Measurements from ENCODE around the gene EFCAB10. TPM values are rescaled to one million over a fixed set of nuclear protein-coding genes. Genes with fewer than 3 reads are reported as not detected.
"Not testable (repeated sequence)": the region's sequence is repeated elsewhere in the genome, so short reads cannot be mapped to it uniquely, and the experiment has no call there.

EFCAB10 gene
- total RNA-seq, 1 experiment from 2014 or later, result not detected

GRCh38 chr7:105532709-105533460, 48.4 kb downstream of the EFCAB10 start:
- TSS peak; percentile 70 for BruUV-seq (replicated peaks)
- CTCF ChIA-PET, result interaction anchor here (0.5 to 1.8 kb wide), 2 partner anchors 56 to 286 kb away, joined by 3 to 7 read pairs; no protein-coding TSS in a partner anchor
- Mint-ChIP-seq H3K36me3 (ENCODE audit: insufficient read depth, unreplicated experiment) (peaks cover 19% of the 10 kb centered on the region), H3K27me3 (ENCODE audit: unreplicated experiment) (no peaks in the 10 kb centered on the region), H3K27ac (ENCODE audit: unreplicated experiment) (peak overlapping the region; percentile 76), H3K9me3 (ENCODE audit: low read depth, unreplicated experiment) (no peaks in the 10 kb centered on the region), H3K4me1 (ENCODE audit: low read depth, unreplicated experiment) (peaks cover 20% of the 10 kb centered on the region), H3K4me3 (ENCODE audit: low read depth, unreplicated experiment) (peak overlapping the region; percentile 82)
- no peak for DNase-seq
- TF ChIP-seq, protein P1, sequence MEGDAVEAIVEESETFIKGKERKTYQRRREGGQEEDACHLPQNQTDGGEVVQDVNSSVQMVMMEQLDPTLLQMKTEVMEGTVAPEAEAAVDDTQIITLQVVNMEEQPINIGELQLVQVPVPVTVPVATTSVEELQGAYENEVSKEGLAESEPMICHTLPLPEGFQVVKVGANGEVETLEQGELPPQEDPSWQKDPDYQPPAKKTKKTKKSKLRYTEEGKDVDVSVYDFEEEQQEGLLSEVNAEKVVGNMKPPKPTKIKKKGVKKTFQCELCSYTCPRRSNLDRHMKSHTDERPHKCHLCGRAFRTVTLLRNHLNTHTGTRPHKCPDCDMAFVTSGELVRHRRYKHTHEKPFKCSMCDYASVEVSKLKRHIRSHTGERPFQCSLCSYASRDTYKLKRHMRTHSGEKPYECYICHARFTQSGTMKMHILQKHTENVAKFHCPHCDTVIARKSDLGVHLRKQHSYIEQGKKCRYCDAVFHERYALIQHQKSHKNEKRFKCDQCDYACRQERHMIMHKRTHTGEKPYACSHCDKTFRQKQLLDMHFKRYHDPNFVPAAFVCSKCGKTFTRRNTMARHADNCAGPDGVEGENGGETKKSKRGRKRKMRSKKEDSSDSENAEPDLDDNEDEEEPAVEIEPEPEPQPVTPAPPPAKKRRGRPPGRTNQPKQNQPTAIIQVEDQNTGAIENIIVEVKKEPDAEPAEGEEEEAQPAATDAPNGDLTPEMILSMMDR (IDR thresholded peaks at IDR 0.05; ENCODE audit: unreplicated experiment), result no peak
- intact Hi-C loops (cut with micrococcal nuclease; ENCODE audit: unreplicated experiment), result loop anchor here (5.0 to 10.0 kb wide), 2 partner anchors 54 to 738 kb away; no protein-coding TSS in a partner anchor

GRCh38 chr7:105531792-105532671, 49.3 kb downstream of the EFCAB10 start, which contains the start of gene RINT1:
TSS of gene RINT1 (plus strand) at chr7:105532201. CDS start at chr7:105532316, 115 bp downstream.
- BruUV-seq (replicated peaks), result no TSS peak
- H3K4me1 Mint-ChIP-seq (ENCODE audit: low read depth, unreplicated experiment), result peaks cover 20% of the 10 kb centered on the region

GRCh38 chr7:105530546-105530945, 50.7 kb downstream of the EFCAB10 start:
- no peak for DNase-seq
- CTCF ChIA-PET, result no interaction called here
- intact Hi-C loops (cut with micrococcal nuclease; ENCODE audit: unreplicated experiment), result loop anchor here (5.0 to 10.0 kb wide), 2 partner anchors 57 to 736 kb away; no protein-coding TSS in a partner anchor
- Mint-ChIP-seq H3K27me3 (ENCODE audit: unreplicated experiment) (no peaks in the 10 kb centered on the region), H3K27ac (ENCODE audit: unreplicated experiment) (no peak overlapping the region), H3K9me3 (ENCODE audit: low read depth, unreplicated experiment) (no peaks in the 10 kb centered on the region), H3K4me3 (ENCODE audit: low read depth, unreplicated experiment) (no peak overlapping the region), H3K4me1 (ENCODE audit: low read depth, unreplicated experiment) (peaks cover 20% of the 10 kb centered on the region), H3K36me3 (ENCODE audit: insufficient read depth, unreplicated experiment) (peaks cover 19% of the 10 kb centered on the region)
- no TSS peak for BruUV-seq (replicated peaks)
- TF ChIP-seq, protein P1 (IDR thresholded peaks at IDR 0.05; ENCODE audit: unreplicated experiment), result no peak

More at GRCh38 chr7:105531792-105532671, 49.3 kb downstream of the EFCAB10 start, which contains the start of gene RINT1:
- CTCF ChIA-PET, result interaction anchor here (0.5 to 1.8 kb wide), 7 partner anchors 13 to 285 kb away, joined by 3 to 9 read pairs (median 5); partner anchors contain the start of gene EFCAB10
- TF ChIP-seq, protein P1 (IDR thresholded peaks at IDR 0.05; ENCODE audit: unreplicated experiment), result peak; percentile 43
- intact Hi-C loops (cut with micrococcal nuclease; ENCODE audit: unreplicated experiment), result loop anchor here (5.0 to 10.0 kb wide), 2 partner anchors 55 to 737 kb away; no protein-coding TSS in a partner anchor
- Mint-ChIP-seq H3K9me3 (ENCODE audit: low read depth, unreplicated experiment) (no peaks in the 10 kb centered on the region), H3K27me3 (ENCODE audit: unreplicated experiment) (no peaks in the 10 kb centered on the region), H3K36me3 (ENCODE audit: insufficient read depth, unreplicated experiment) (peaks cover 19% of the 10 kb centered on the region), H3K27ac (ENCODE audit: unreplicated experiment) (peak within 1 kb of the TSS; percentile 76), H3K4me3 (ENCODE audit: low read depth, unreplicated experiment) (peak within 1 kb of the TSS; percentile 82)
- peak; percentile 95 for DNase-seq

DNA sequence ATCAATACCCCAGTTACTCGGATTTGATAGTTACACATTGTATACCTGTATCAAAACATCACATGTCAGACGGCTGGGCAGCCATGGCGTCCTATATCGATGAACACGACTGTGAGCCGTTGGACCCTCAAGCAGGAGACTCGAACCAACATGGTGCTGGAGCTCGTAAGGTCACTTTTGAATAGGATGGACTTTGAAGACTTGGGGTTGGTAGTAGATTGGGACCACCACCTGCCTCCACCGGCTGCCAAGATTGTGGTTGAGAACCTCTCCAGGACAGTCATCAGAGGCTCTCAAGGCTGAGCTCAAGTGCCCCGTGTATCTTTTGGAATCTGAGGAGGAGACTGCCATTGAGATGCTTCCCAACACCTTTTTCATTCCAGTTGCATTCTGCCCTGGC, 51.2 kb downstream of the EFCAB10 start:
- intact Hi-C loops (cut with micrococcal nuclease; ENCODE audit: unreplicated experiment), result loop anchor here (5.0 to 10.0 kb wide), 2 partner anchors 57 to 735 kb away; no protein-coding TSS in a partner anchor
- H3K4me3 Mint-ChIP-seq (ENCODE audit: low read depth, unreplicated experiment), result no peak overlapping the region
- BruUV-seq (replicated peaks), result no TSS peak
- DNase-seq, result no peak
- TF ChIP-seq, protein P1 (IDR thresholded peaks at IDR 0.05; ENCODE audit: unreplicated experiment), result no peak
- no peaks in the 10 kb centered on the region for H3K27me3 Mint-ChIP-seq (ENCODE audit: unreplicated experiment)
- no peaks in the 10 kb centered on the region for H3K9me3 Mint-ChIP-seq (ENCODE audit: low read depth, unreplicated experiment)
- H3K4me1 Mint-ChIP-seq (ENCODE audit: low read depth, unreplicated experiment), result peaks cover 20% of the 10 kb centered on the region
- peaks cover 19% of the 10 kb centered on the region for H3K36me3 Mint-ChIP-seq (ENCODE audit: insufficient read depth, unreplicated experiment)
- CTCF ChIA-PET, result no interaction called here
- no peak overlapping the region for H3K27ac Mint-ChIP-seq (ENCODE audit: unreplicated experiment)

DNA sequence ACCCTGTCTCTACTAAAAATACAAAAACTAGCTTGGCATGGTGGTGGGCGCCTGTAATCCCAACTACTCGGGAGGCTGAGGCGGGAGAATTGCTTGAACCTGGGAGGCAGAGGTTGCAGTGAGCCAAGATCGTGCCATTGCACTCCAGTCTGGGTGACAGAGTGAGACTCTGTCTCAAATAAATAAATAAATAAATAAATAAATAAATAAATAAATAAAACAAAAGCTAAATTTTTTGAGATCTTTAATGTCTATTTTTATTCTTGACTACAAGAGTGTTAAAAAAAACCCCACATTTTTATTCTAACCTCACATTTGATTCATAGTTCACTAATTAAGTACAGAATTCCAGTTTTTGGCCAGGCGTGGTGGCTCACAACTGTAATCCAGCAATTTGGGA, 53.6 kb downstream of the EFCAB10 start:
- not testable (repeated sequence) for H3K4me3 Mint-ChIP-seq (ENCODE audit: low read depth, unreplicated experiment)

More for the DNA sequence above, 53.6 kb downstream of the EFCAB10 start:
- H3K36me3 Mint-ChIP-seq (ENCODE audit: insufficient read depth, unreplicated experiment), result peaks cover 18% of the 10 kb centered on the region
- intact Hi-C loops (cut with micrococcal nuclease; ENCODE audit: unreplicated experiment); H3K9me3 Mint-ChIP-seq (ENCODE audit: low read depth, unreplicated experiment); H3K27me3 Mint-ChIP-seq (ENCODE audit: unreplicated experiment); H3K27ac Mint-ChIP-seq (ENCODE audit: unreplicated experiment); DNase-seq; BruUV-seq (replicated peaks): not testable (repeated sequence)
- CTCF ChIA-PET, result interaction anchor here (0.6 kb wide), 1 partner anchor 25 kb away, joined by 4 read pairs; no protein-coding TSS in a partner anchor
- peaks cover 10% of the 10 kb centered on the region for H3K4me1 Mint-ChIP-seq (ENCODE audit: low read depth, unreplicated experiment)

All from Calu3 (cell line).